Lung microvascular endothelial cell (primary cell): ENCODE results near the gene LILRB4. TPM values are rescaled to one million over a fixed set of nuclear protein-coding genes. Genes with fewer than 3 reads are reported as not detected.
"Not testable (repeated sequence)": the region's sequence is repeated elsewhere in the genome, so short reads cannot be mapped to it uniquely, and the experiment has no call there.

Source experiments
- DNase-seq, 2 donors: peaks; one replicate each; pipeline versions ENCODE4 v3.0.0 to v3.0.0-alpha.2; 2010; ENCODE audit warnings: low read depth in 2 of 2
- total RNA-seq: library from RNA; depleted of rRNA; stranded (reverse); fragments of >200 nt; gene quantifications from 2 replicates; pipeline ENCODE4 v1.2.1, GENCODE V29; 2014

The LILRB4 gene
- total RNA-seq, 1 donor from 2014 or later = not detected

GRCh38 chr19:54694648-54695047, 31.9 kb downstream of the LILRB4 start:
- DNase-seq = no peak

- no peak for DNase-seq
These were observed 33.3 kb downstream of the LILRB4 start for GRCh38 chr19:54696117-54696548.

GRCh38 chr19:54696766-54697165, 34.0 kb downstream of the LILRB4 start:
- no peak for DNase-seq

DNA sequence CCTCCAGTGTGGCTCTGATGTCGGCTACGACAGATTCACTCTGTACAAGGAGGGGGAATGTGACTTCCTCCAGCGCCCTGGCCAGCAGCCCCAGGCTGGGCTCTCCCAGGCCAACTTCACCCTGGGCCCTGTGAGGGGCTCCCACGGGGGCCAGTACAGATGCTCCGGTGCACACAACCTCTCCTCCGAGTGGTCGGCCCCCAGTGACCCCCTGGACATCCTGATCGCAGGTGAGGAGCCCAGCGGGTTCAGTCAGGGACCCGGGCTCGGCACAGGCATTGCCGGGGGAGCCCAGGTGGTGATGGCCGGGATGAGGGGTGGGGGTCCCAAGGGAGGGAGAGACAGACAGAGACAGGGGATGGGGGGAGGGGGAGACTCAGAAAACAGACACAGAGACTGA, 34.9 kb downstream of the LILRB4 start:
- not testable (repeated sequence) for DNase-seq

GRCh38 chr19:54704928-54705327, 42.1 kb downstream of the LILRB4 start:
- no peak for DNase-seq

- DNase-seq = no peak
These were observed 45.2 kb downstream of the LILRB4 start for GRCh38 chr19:54707962-54708361.

DNA sequence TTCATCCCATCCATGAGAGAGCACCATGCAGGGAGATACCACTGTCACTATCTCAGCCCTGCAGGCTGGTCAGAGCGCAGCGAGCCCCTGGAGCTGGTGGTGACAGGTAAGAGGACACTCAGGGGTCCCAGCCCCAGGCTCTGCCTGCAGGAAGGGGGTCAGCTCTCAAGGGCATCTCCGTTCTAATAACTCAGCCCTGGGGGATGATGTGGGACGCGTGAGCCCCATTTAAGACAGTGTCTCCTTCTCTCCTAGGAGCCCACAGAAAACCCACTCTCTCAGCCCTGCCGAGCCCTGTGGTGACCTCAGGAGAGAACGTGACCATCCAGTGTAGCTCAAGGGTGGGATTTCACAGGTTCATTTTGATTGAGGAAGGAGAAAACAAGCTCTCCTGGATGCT, 46.0 kb downstream of the LILRB4 start:
- no peak for DNase-seq

- no peak for DNase-seq
These were observed 46.6 kb downstream of the LILRB4 start for GRCh38 chr19:54709212-54709948.

GRCh38 chr19:54709956-54710355, 47.2 kb downstream of the LILRB4 start:
- not testable (repeated sequence) for DNase-seq

Other genes with a start within 250 kb of the LILRB4 start
- gene TTYH1, start 247.5 kb upstream of the LILRB4 start, total RNA-seq = not detected in 2 replicates
- gene LENG8, start 213.8 kb upstream of the LILRB4 start, total RNA-seq = 12.6 and 21.8 TPM in 2 replicates
- gene LENG9, start 199.2 kb upstream of the LILRB4 start, total RNA-seq = 3.3 and 5.0 TPM in 2 replicates
- 53.2 and 124 TPM in 2 replicates for gene CDC42EP5, start 189.7 kb upstream of the LILRB4 start, total RNA-seq
- not detected in 2 replicates for gene LAIR2, start 160.2 kb upstream of the LILRB4 start, total RNA-seq
- gene LILRA2, start 89.2 kb upstream of the LILRB4 start, total RNA-seq = not detected in 2 replicates
- gene LILRA1, start 69.4 kb upstream of the LILRB4 start, total RNA-seq = not detected in 2 replicates
- gene LILRB1, start 32.5 kb upstream of the LILRB4 start, total RNA-seq = not detected in 2 replicates
- gene KIR3DL3, start 61.5 kb downstream of the LILRB4 start, total RNA-seq = not detected in 2 replicates
- not detected in 2 replicates for gene KIR2DL3, start 75.5 kb downstream of the LILRB4 start, total RNA-seq
- gene KIR2DL1, start 106.8 kb downstream of the LILRB4 start, total RNA-seq = not detected in 2 replicates
- gene KIR2DL4, start 140.6 kb downstream of the LILRB4 start, total RNA-seq = not detected in 2 replicates
- not detected in 2 replicates for gene KIR3DL1, start 153.5 kb downstream of the LILRB4 start, total RNA-seq
- not detected in 2 replicates for gene KIR2DS4, start 169.7 kb downstream of the LILRB4 start, total RNA-seq
- not detected in 2 replicates for gene KIR3DL2, start 187.5 kb downstream of the LILRB4 start, total RNA-seq
- not detected in 2 replicates for gene FCAR, start 211.2 kb downstream of the LILRB4 start, total RNA-seq
- gene NCR1, start 243.2 kb downstream of the LILRB4 start, total RNA-seq = not detected in 2 replicates